HepG2 (cell line): ENCODE results near the gene TAS1R3. TPM values are rescaled to one million over a fixed set of nuclear protein-coding genes. Genes with fewer than 3 reads are reported as not detected.

ENCODE experiments used
- HDAC2 ChIP-seq: sonication (generic); formaldehyde crosslinking; IDR thresholded peaks from 2 replicates; pipeline ENCODE4 v1.4.0; 2020; ENCODE audit warnings: missing genetic modification reagents
- HIVEP1 ChIP-seq: sonication (generic); formaldehyde crosslinking; IDR thresholded peaks from 2 replicates; pipeline ENCODE4 v1.4.0; 2020; ENCODE audit warnings: mild to moderate bottlenecking, missing genetic modification reagents
- HMG20A ChIP-seq: IDR thresholded peaks from 2 replicates; pipeline ENCODE4 v1.6.1; 2016; ENCODE audit warnings: borderline replicate concordance
- HOXD1 ChIP-seq: sonication (generic); formaldehyde crosslinking; IDR thresholded peaks from 2 replicates; pipeline ENCODE4 v1.5.0; 2020; ENCODE audit warnings: missing genetic modification reagents
- ISX ChIP-seq: sonication (generic); formaldehyde crosslinking; conservative IDR thresholded peaks from 2 replicates; pipeline ENCODE4 v1.5.0; 2020; ENCODE audit warnings: missing genetic modification reagents
- JDP2 ChIP-seq: sonication (generic); formaldehyde crosslinking; IDR thresholded peaks from 2 replicates; pipeline ENCODE4 v1.8.1; 2022; ENCODE audit warnings: missing genetic modification reagents, borderline replicate concordance
- KDM2A ChIP-seq: sonication (generic); formaldehyde crosslinking; IDR thresholded peaks from 2 replicates; pipeline ENCODE4 v1.4.0; 2020; ENCODE audit warnings: low read depth, missing genetic modification reagents, borderline replicate concordance
- KLF15 ChIP-seq: sonication (generic); formaldehyde crosslinking; IDR thresholded peaks from 2 replicates; pipeline ENCODE4 v1.8.1; 2023; ENCODE audit warnings: borderline replicate concordance, mild to moderate bottlenecking, inconsistent platforms, missing genetic modification reagents, mixed read lengths
- KMT2B ChIP-seq: IDR thresholded peaks from 2 replicates; pipeline ENCODE4 v1.6.1; 2016; ENCODE audit warnings: missing genetic modification reagents, missing compliant biosample characterization
- MZF1 ChIP-seq: sonication (generic); formaldehyde crosslinking; IDR thresholded peaks from 2 replicates; pipeline ENCODE4 v1.8.1; 2023; ENCODE audit warnings: mild to moderate bottlenecking, missing genetic modification reagents, borderline replicate concordance
- NFIB ChIP-seq: sonication (generic); formaldehyde crosslinking; IDR thresholded peaks from 2 replicates; pipeline ENCODE4 v1.9.0; 2021; ENCODE audit warnings: missing genetic modification reagents, mild to moderate bottlenecking, borderline replicate concordance
- PHF21A ChIP-seq: sonication (generic); formaldehyde crosslinking; IDR thresholded peaks from 2 replicates; pipeline ENCODE4 v1.5.0; 2020; ENCODE audit warnings: mild to moderate bottlenecking, missing genetic modification reagents
- POLR2AphosphoS2 ChIP-seq: IDR thresholded peaks from 2 replicates; pipeline ENCODE4 v1.6.1; 2011; ENCODE audit warnings: low read depth, low read length, improper control_type of control experiment
- POLR2AphosphoS5 ChIP-seq: IDR thresholded peaks from 2 replicates; pipeline ENCODE4 v1.6.1; 2012; ENCODE audit warnings: low read depth, low read length
- SIX4 ChIP-seq: sonication (generic); formaldehyde crosslinking; IDR thresholded peaks from 2 replicates; pipeline ENCODE4 v1.4.0; 2020; ENCODE audit warnings: missing genetic modification reagents
- SPEN ChIP-seq: sonication (generic); formaldehyde crosslinking; IDR thresholded peaks from 2 replicates; pipeline ENCODE4 v1.5.1; 2020; ENCODE audit warnings: low read depth, mild to moderate bottlenecking, missing genetic modification reagents
- SYNCRIP ChIP-seq: fragments of 200-400 bp; formaldehyde crosslinking; IDR thresholded peaks from 2 replicates; pipeline ENCODE4 v1.6.1; 2018; ENCODE audit warnings: mild to moderate bottlenecking, low read depth, low read length; ENCODE audit not compliant: insufficient read depth
- TAF1 ChIP-seq: sonication (generic); formaldehyde crosslinking; IDR thresholded peaks from 2 replicates; pipeline ENCODE4 v1.4.0; 2020; ENCODE audit warnings: missing genetic modification reagents
- ZBTB38 ChIP-seq: sonication (generic); formaldehyde crosslinking; IDR thresholded peaks from 2 replicates; pipeline ENCODE4 v1.5.1; 2020; ENCODE audit warnings: mild to moderate bottlenecking, missing genetic modification reagents
- ZKSCAN1 ChIP-seq: fragments of 150-350 bp; IDR thresholded peaks from 2 replicates; pipeline ENCODE4 v1.6.1; 2014; ENCODE audit warnings: low read length
- ZNF136 ChIP-seq: sonication (generic); formaldehyde crosslinking; IDR thresholded peaks from 2 replicates; pipeline ENCODE4 v1.8.1; 2022; ENCODE audit warnings: low read depth, mild to moderate bottlenecking, moderate library complexity, missing genetic modification reagents
- ZNF230 ChIP-seq: sonication (generic); formaldehyde crosslinking; IDR thresholded peaks from 2 replicates; pipeline ENCODE4 v1.4.0; 2020; ENCODE audit warnings: mild to moderate bottlenecking, missing genetic modification reagents
- ZNF292 ChIP-seq: sonication (generic); formaldehyde crosslinking; IDR thresholded peaks from 2 replicates; pipeline ENCODE4 v1.8.1; 2022; ENCODE audit warnings: mild to moderate bottlenecking, low read depth, missing genetic modification reagents, borderline replicate concordance
- ZNF331 ChIP-seq: sonication (generic); formaldehyde crosslinking; IDR thresholded peaks from 2 replicates; pipeline ENCODE4 v1.4.0; 2020; ENCODE audit warnings: missing genetic modification reagents
- ZNF350 ChIP-seq: sonication (generic); formaldehyde crosslinking; IDR thresholded peaks from 2 replicates; pipeline ENCODE4 v1.4.0; 2020; ENCODE audit warnings: mild to moderate bottlenecking, low read depth, missing genetic modification reagents, borderline replicate concordance
- ZNF501 ChIP-seq: sonication (generic); formaldehyde crosslinking; IDR thresholded peaks from 2 replicates; pipeline ENCODE4 v1.5.1; 2020; ENCODE audit warnings: mild to moderate bottlenecking, moderate library complexity, missing genetic modification reagents
- ZNF556 ChIP-seq: sonication (generic); formaldehyde crosslinking; IDR thresholded peaks from 2 replicates; pipeline ENCODE4 v1.4.0; 2020; ENCODE audit warnings: mild to moderate bottlenecking, missing genetic modification reagents, borderline replicate concordance
- ZNF563 ChIP-seq: sonication (generic); formaldehyde crosslinking; IDR thresholded peaks from 2 replicates; pipeline ENCODE4 v1.8.0; 2022; ENCODE audit warnings: mild to moderate bottlenecking, moderate library complexity, missing genetic modification reagents
- ZNF780A ChIP-seq: sonication (generic); formaldehyde crosslinking; IDR thresholded peaks from 2 replicates; pipeline ENCODE4 v1.8.0; 2022; ENCODE audit warnings: mild to moderate bottlenecking, missing genetic modification reagents, moderate library complexity
- polyA plus RNA-seq, 8 experiments: library from polyadenylated mRNA; depleted of rRNA in 3 of 8; stranded (reverse) in 7 of 8; unstranded in 1 of 8; fragments of >200 nt; fragmentation: Illumina TruSeq in 4 of 8; extraction: Trizol in 4 of 8; gene quantifications; 2 replicates each; pipeline versions ENCODE4 v1.2.1 to v1.2.3, GENCODE V29; 2011 to 2016; ENCODE audit warnings: low read depth in 4 of 8, missing spikeins in 1 of 8, mixed read lengths in 1 of 8; ENCODE audit not compliant: insufficient read depth in 1 of 8
- total RNA-seq, 5 experiments: library from RNA; depleted of rRNA; stranded (reverse); fragments of >200 nt; fragmentation: Illumina TruSeq; extraction: Trizol; gene quantifications; 2 replicates each; pipeline ENCODE4 v1.2.3, GENCODE V29; 2016; ENCODE audit warnings: low read depth in 1 of 5

Gene TAS1R3
- total and polyA plus RNA-seq, 2 of the 13 experiments (the other 11 are each of a cell fraction or from before 2014, with no cell fraction given), result 0.13 to 0.15 TPM

DNA sequence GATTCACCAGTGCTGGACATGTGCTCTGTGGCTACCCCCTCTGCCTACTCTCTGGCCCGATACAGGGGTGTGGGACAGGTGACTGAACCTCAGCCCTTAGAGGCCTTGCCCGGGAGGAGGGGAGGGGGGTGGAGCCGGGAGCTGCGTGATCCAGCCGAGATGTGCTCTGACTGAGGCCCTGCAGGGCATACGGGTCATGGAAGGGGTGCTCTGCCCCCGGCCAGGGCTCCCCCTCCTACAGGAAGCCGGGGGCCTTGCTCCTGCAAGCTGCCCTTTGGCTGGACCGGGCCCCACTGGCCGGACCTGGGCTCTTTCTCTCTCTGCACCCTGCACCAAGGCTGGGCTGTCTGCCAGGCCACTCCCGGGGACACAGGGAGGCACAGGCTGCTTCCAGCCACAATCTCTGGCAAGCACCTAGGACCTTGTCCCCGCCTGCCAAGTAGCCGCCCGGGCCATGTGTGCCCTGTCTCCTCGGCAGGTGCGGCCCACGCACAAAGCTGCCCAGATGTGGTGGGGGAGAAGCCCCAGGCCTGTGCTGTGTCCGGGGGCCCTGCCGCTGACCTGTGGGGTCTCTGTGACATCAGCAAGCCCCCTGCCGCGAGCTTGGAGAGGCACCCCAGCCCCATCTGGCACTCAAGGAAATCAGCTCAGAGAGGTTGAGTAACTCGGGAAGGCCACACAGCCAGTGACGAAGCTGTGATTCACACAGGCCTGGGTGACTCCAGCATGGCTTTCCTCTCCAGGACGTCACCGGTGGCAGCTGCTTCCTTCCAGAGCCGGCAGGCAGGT lies 49.4 kb upstream of the TAS1R3 start (continued):
- peak; percentile 51; the same call in 1 of the 2 replicates for TF ChIP-seq TAF1 (CRISPR knock-in tag)
- TF ChIP-seq HDAC2 (CRISPR knock-in tag), result peak; percentile 53
- TF ChIP-seq HIVEP1 (CRISPR knock-in tag), result peak; percentile 62; the same call in 1 of the 2 replicates
- peak; percentile 68; the same call in 1 of the 2 replicates for TF ChIP-seq ISX (CRISPR knock-in tag)
- TF ChIP-seq MZF1 (CRISPR knock-in tag), result no peak
- TF ChIP-seq JDP2 (CRISPR knock-in tag), result no peak
- TF ChIP-seq KLF15 (CRISPR knock-in tag), result no peak; the same call in 1 of the 2 replicates
- TF ChIP-seq KMT2B (CRISPR knock-in tag), result no peak
- peak; percentile 37; the same call in 1 of the 2 replicates for TF ChIP-seq ZNF230 (CRISPR knock-in tag)
- 0 out of 2 replicates have a peak, but pooled peaks have one; percentile 25 for TF ChIP-seq ZNF563 (CRISPR knock-in tag)
- no peak for TF ChIP-seq SIX4
- 0 out of 2 replicates have a peak, but pooled peaks have one; percentile 32 for TF ChIP-seq HOXD1 (CRISPR knock-in tag)
- no peak; the same call in 1 of the 2 replicates for TF ChIP-seq ZBTB38
- peak; percentile 69 for TF ChIP-seq SPEN (CRISPR knock-in tag)
- peak; percentile 80 for TF ChIP-seq ZNF292 (CRISPR knock-in tag)
- peak; percentile 36; the same call in 1 of the 2 replicates for TF ChIP-seq ZNF780A (CRISPR knock-in tag)
- 0 out of 2 replicates have a peak, but pooled peaks have one; percentile 36 for TF ChIP-seq HMG20A (CRISPR knock-in tag)
- TF ChIP-seq PHF21A, result peak; percentile 98
- TF ChIP-seq ZNF556 (CRISPR knock-in tag), result 0 out of 2 replicates have a peak, but pooled peaks have one; percentile 19
- TF ChIP-seq SYNCRIP, result no peak
- TF ChIP-seq KDM2A (CRISPR knock-in tag), result peak; percentile 59; the same call in 1 of the 2 replicates
- no peak; the same call in 1 of the 2 replicates for TF ChIP-seq ZNF350 (CRISPR knock-in tag)
- peak; percentile 62; the same call in 1 of the 2 replicates for TF ChIP-seq ZNF501
- peak; percentile 90; the same call in 1 of the 2 replicates for TF ChIP-seq ZNF136 (CRISPR knock-in tag)
- TF ChIP-seq NFIB (CRISPR knock-in tag), result no peak
- 0 out of 2 replicates have a peak, but pooled peaks have one; percentile 10 for TF ChIP-seq ZNF331 (CRISPR knock-in tag)
- no peak for TF ChIP-seq POLR2AphosphoS2
- peak; percentile 30; the same call in 1 of the 2 replicates for TF ChIP-seq POLR2AphosphoS5
- no peak for TF ChIP-seq ZKSCAN1
